H1 (cell line): Measurements from ENCODE around the gene RHBDF2. TPM values are rescaled to one million over a fixed set of nuclear protein-coding genes. Genes with fewer than 3 reads are reported as not detected.

Experiments
- CHD7 ChIP-seq: fragments of 300-600 bp; sonication (generic); IDR thresholded peaks from 2 replicates; pipeline ENCODE4 v1.7.1; 2012; ENCODE audit warnings: low read length, moderate library complexity, mild to moderate bottlenecking, inconsistent platforms; ENCODE audit not compliant: insufficient replicate concordance
- EP300 ChIP-seq, 2 experiments: IDR thresholded peaks; 1 replicate in 1 of 2; 2 replicates in 1 of 2; pipeline ENCODE4 v1.6.1; 2011 to 2012; ENCODE audit warnings: low read depth in 2 of 2, low read length in 2 of 2, mild to moderate bottlenecking in 2 of 2, borderline replicate concordance in 1 of 2, inconsistent platforms in 1 of 2, moderate library complexity in 1 of 2
- HDAC2 ChIP-seq, 2 experiments: fragments of 300-600 bp in 1 of 2; sonication (generic) in 1 of 2; IDR thresholded peaks; 2 replicates each; pipeline ENCODE4 v1.6.1; 2011 to 2012; ENCODE audit warnings: low read depth in 2 of 2, low read length in 2 of 2, mild to moderate bottlenecking in 2 of 2, moderate library complexity in 2 of 2, borderline replicate concordance in 1 of 2, inconsistent platforms in 1 of 2
- MAFK ChIP-seq: IDR thresholded peaks from 2 replicates; pipeline ENCODE4 v1.6.1; 2012; ENCODE audit warnings: low read depth, mild to moderate bottlenecking, improper control_type of control experiment, low read length
- PHF8 ChIP-seq: fragments of 200-600 bp; sonication (generic); conservative IDR thresholded peaks from 2 replicates; pipeline ENCODE4 v1.7.1; 2012; ENCODE audit warnings: low read depth, mild to moderate bottlenecking, inconsistent platforms, low read length, moderate library complexity
- RNF2 ChIP-seq: fragments of 200-900, 300-1000 bp; sonication (generic); IDR thresholded peaks from 2 replicates; pipeline ENCODE4 v1.7.1; 2016; ENCODE audit warnings: borderline replicate concordance, low read depth, mild to moderate bottlenecking, antibody characterized with exemption, low read length; ENCODE audit not compliant: poor library complexity, severe bottlenecking; ENCODE audit errors: missing control alignments
- RXRA ChIP-seq: IDR thresholded peaks from 2 replicates; pipeline ENCODE4 v1.6.1; 2011; ENCODE audit warnings: low read depth, mild to moderate bottlenecking, low read length, moderate library complexity; ENCODE audit not compliant: insufficient read depth
- SP4 ChIP-seq: IDR thresholded peaks from 2 replicates; pipeline ENCODE4 v1.6.1; 2012; ENCODE audit warnings: low read length, inconsistent platforms
- YY1 ChIP-seq: IDR thresholded peaks from 2 replicates; pipeline ENCODE4 v1.6.1; 2011; ENCODE audit warnings: low read depth, mild to moderate bottlenecking, low read length
- polyA plus RNA-seq, 7 experiments: library from polyadenylated mRNA; depleted of rRNA in 3 of 7; stranded (reverse) in 5 of 7; unstranded in 2 of 7; fragments of >200 nt in 5 of 7; fragments of 200-250 nt in 2 of 7; gene quantifications; 1 replicate in 5 of 7; 2 replicates in 1 of 7; 4 replicates in 1 of 7; pipeline versions ENCODE4 v1.2.1 to v1.2.3, GENCODE V29; 2011 to 2013; ENCODE audit warnings: missing spikeins in 2 of 7, mixed read lengths in 2 of 7
- total RNA-seq: library from RNA; stranded (reverse); fragmentation: NEBNext Ultra II Directional; extraction: Animal tissue kit (Norgen Biotek cat#: 25700); gene quantifications from 2 replicates; pipeline ENCODE4 v1.2.1, GENCODE V29; 2021
- TF ChIP-seq, protein P1 (sequence below): IDR thresholded peaks from 2 replicates; pipeline ENCODE4 v1.6.1; 2012; ENCODE audit warnings: inconsistent platforms

The RHBDF2 gene
- total and polyA plus RNA-seq, 2 of the 8 experiments (the other 6 are each of a cell fraction or from before 2014, with no cell fraction given) = 21.2 to 25.9 TPM

- no peak for TF ChIP-seq CHD7
- TF ChIP-seq EP300 (IDR thresholded peaks at IDR 0.05; ENCODE audit: borderline replicate concordance in 1 of 2, low read depth in 2 of 2, low read length in 2 of 2) = no peak
- TF ChIP-seq MAFK = no peak
- no peak for TF ChIP-seq HDAC2 (IDR thresholded peaks at IDR 0.05; ENCODE audit: borderline replicate concordance in 1 of 2, low read depth in 2 of 2, low read length in 2 of 2)
- no peak for TF ChIP-seq RNF2
- no peak for TF ChIP-seq RXRA
- TF ChIP-seq PHF8 = no peak
- TF ChIP-seq YY1 = no peak
- TF ChIP-seq SP4 = no peak
- TF ChIP-seq, protein P1, sequence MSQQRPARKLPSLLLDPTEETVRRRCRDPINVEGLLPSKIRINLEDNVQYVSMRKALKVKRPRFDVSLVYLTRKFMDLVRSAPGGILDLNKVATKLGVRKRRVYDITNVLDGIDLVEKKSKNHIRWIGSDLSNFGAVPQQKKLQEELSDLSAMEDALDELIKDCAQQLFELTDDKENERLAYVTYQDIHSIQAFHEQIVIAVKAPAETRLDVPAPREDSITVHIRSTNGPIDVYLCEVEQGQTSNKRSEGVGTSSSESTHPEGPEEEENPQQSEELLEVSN = no peak
Observed at GRCh38 chr17:76438906-76439305, 62.3 kb downstream of the RHBDF2 start (continued).
